ENCODE measurements around the gene OR5T1. TPM values are rescaled to one million over a fixed set of nuclear protein-coding genes. Genes with fewer than 3 reads are reported as not detected.

The OR5T1 gene
- total RNA-seq, 1 experiment from 2014 or later = not detected

GRCh38 chr11:56271092-56271491 is 2.9 kb upstream of the OR5T1 start:
- Mint-ChIP-seq H3K27ac (no peak overlapping the region), H3K4me1 (no peaks in the 10 kb centered on the region), H3K9me3 (peaks cover 19 to 25% of the 10 kb centered on the region in 2 experiments), H3K36me3 (ENCODE audit: insufficient read depth in 1 of 3, low read depth in 3 of 3) (peaks cover 0 to 11% (median 0%) of the 10 kb centered on the region in 3 experiments; a peak in 2 of 7 replicates), H3K27me3 (ENCODE audit: low read depth) (no peaks in the 10 kb centered on the region), H3K4me3 (no peak overlapping the region)
- no CpG with 5 or more reads among the region's 3 CpGs for whole genome bisulfite sequencing (ENCODE audit: extremely low coverage, insufficient read length, low lambda C conversion rate)
- Histone ChIP-seq H3K9ac (ENCODE audit: extremely low read depth, insufficient read length, low read length) (no peak overlapping the region), H3K23ac (ENCODE audit: insufficient read length, low read depth, low read length) (no peak overlapping the region), H3K4me1 (ENCODE audit: insufficient read depth, low read length) (no peaks in the 10 kb centered on the region), H3K14ac (ENCODE audit: insufficient read depth, low read length) (no peak overlapping the region), H2BK15ac (ENCODE audit: low read depth, low read length) (no peak overlapping the region), H3K56ac (ENCODE audit: insufficient read length, low read depth, low read length) (no peak overlapping the region), H3K9me3 (ENCODE audit: control insufficient read depth, low read depth, low read length) (no peaks in the 10 kb centered on the region), H2BK120ac (ENCODE audit: low read depth, low read length, poor library complexity, severe bottlenecking) (no peak overlapping the region), H3T11ph (ENCODE audit: low read length) (no peak overlapping the region), H4K91ac (ENCODE audit: insufficient read length, low read depth, low read length) (no peak overlapping the region), H4K8ac (replicated peaks; ENCODE audit: insufficient read length, low read depth, low read length) (no peak overlapping the region), H2BK12ac (ENCODE audit: insufficient read length, low read depth, low read length) (no peak overlapping the region), H3K79me2 (ENCODE audit: insufficient read depth, low read length) (no peaks in the 10 kb centered on the region), H3K4ac (ENCODE audit: low read depth, low read length) (no peak overlapping the region), H2AK5ac (ENCODE audit: insufficient read length, low read length) (no peak overlapping the region), H3K23me2 (ENCODE audit: insufficient read length, low read depth, low read length, poor library complexity, severe bottlenecking) (no peaks in the 10 kb centered on the region), H3K4me2 (ENCODE audit: insufficient read depth, insufficient read length, low read length) (no peak overlapping the region), H4K20me1 (ENCODE audit: control insufficient read depth, insufficient read depth, insufficient read length) (no peaks in the 10 kb centered on the region), H2BK20ac (ENCODE audit: low read depth, low read length, poor library complexity, severe bottlenecking) (no peak overlapping the region), H2AFZ (ENCODE audit: low read length) (no peak overlapping the region), H2BK5ac (ENCODE audit: insufficient read length, low read length) (no peak overlapping the region), H3K18ac (ENCODE audit: insufficient read length, low read depth, low read length) (no peak overlapping the region), H3K79me1 (ENCODE audit: insufficient read depth, low read depth, low read length, poor library complexity, severe bottlenecking) (no peaks in the 10 kb centered on the region), H4K5ac (ENCODE audit: insufficient read length, low read depth, low read length) (no peak overlapping the region), H3K27me3 (ENCODE audit: insufficient read depth, low read length) (no peaks in the 10 kb centered on the region), H3K27ac (ENCODE audit: insufficient read length, low read depth, low read length) (no peak overlapping the region)
- TF ChIP-seq CTCF (conservative IDR thresholded peaks at IDR 0.05) = no peak
- no peak for DNase-seq
